Bronchial epithelial cell (primary cell): ENCODE data around the gene CD82. TPM values are rescaled to one million over a fixed set of nuclear protein-coding genes. Genes with fewer than 3 reads are reported as not detected.
A peak's percentile ranks its signal among the peaks of the same experiment; 100 is the strongest.

Source experiments
- DNase-seq: peaks from one replicate; pipeline ENCODE4 v3.0.0-alpha.2; 2010; ENCODE audit warnings: low read depth
- FAIRE-seq: peaks from 2 replicates; lab custom pipeline; 2011; peaks lifted over from hg19 to GRCh38; lab: Jason Lieb, UNC
- H3K27me3 ChIP-seq: 2 replicates; pipeline ENCODE4 v1.5.1; 2011; ENCODE audit warnings: low read length; ENCODE audit not compliant: control insufficient read depth, insufficient read depth
- H3K36me3 ChIP-seq: 2 replicates; pipeline ENCODE4 v1.5.1; 2011; ENCODE audit warnings: low read length; ENCODE audit not compliant: control insufficient read depth, insufficient read depth
- H3K4me3 ChIP-seq: 2 replicates; pipeline ENCODE4 v1.5.1; 2011; ENCODE audit warnings: mild to moderate bottlenecking, low read depth, low read length, control low read depth
- total RNA-seq: library from RNA; depleted of rRNA; stranded (reverse); fragments of >200 nt; gene quantifications from 2 replicates; pipeline ENCODE4 v1.2.1, GENCODE V29; 2014
- TF ChIP-seq, protein P1 (sequence below): IDR thresholded peaks from 2 replicates; pipeline ENCODE4 v1.5.1; 2011; ENCODE audit warnings: mild to moderate bottlenecking, moderate library complexity, low read length, control low read depth, inconsistent platforms; ENCODE audit not compliant: insufficient read depth, severe bottlenecking

Gene CD82
- total RNA-seq, 1 donor from 2014 or later, result 48.7 TPM

DNA sequence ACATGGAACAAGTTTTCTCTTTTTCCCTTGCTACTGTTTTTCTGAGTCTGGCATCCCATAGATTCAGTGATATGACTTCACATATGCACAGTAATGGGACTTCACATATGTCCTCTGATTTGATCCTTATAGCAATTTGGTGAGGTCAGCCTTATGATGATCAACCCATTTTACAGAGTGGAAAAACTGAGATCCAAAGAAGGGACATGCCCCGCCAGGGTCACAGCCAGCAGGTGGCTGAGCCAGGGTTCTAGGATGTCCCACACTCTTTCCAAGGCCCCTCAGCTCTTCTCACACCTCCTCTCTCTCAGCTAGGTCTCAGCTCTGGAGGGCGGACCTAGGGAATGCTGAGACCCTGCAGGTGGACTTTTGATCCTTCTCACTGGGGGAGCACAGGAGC, 44.3 kb upstream of the CD82 start:
- H3K4me3 ChIP-seq, result no peak overlapping the region
- H3K27me3 ChIP-seq, result no peaks in the 10 kb centered on the region
- H3K36me3 ChIP-seq, result no peaks in the 10 kb centered on the region
- TF ChIP-seq, protein P1, sequence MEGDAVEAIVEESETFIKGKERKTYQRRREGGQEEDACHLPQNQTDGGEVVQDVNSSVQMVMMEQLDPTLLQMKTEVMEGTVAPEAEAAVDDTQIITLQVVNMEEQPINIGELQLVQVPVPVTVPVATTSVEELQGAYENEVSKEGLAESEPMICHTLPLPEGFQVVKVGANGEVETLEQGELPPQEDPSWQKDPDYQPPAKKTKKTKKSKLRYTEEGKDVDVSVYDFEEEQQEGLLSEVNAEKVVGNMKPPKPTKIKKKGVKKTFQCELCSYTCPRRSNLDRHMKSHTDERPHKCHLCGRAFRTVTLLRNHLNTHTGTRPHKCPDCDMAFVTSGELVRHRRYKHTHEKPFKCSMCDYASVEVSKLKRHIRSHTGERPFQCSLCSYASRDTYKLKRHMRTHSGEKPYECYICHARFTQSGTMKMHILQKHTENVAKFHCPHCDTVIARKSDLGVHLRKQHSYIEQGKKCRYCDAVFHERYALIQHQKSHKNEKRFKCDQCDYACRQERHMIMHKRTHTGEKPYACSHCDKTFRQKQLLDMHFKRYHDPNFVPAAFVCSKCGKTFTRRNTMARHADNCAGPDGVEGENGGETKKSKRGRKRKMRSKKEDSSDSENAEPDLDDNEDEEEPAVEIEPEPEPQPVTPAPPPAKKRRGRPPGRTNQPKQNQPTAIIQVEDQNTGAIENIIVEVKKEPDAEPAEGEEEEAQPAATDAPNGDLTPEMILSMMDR, result no peak
- no peak for FAIRE-seq
- no peak for DNase-seq

DNA sequence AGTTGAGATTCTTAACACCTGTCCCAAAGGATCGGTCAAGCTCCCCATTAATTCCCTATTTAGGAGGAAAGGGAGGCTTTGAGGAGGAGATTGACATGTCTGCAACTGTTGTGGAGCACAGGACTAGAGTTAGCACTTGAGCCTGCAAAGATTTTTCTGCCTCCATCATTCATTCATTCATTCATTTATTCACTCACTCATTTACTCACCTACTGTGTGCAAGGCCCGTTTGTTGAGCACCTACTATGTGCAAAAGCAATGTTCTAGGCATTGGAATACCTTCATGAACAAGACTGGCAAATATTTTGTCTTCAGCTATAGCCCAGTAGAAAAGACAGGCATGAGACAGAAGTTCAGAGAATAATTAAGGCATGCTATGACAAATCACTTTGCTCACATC, 43.2 kb upstream of the CD82 start:
- no peaks in the 10 kb centered on the region for H3K27me3 ChIP-seq
- no peak overlapping the region for H3K4me3 ChIP-seq
- H3K36me3 ChIP-seq, result no peaks in the 10 kb centered on the region
- TF ChIP-seq, protein P1, result no peak
- DNase-seq (no peak), FAIRE-seq (no peak)

DNA sequence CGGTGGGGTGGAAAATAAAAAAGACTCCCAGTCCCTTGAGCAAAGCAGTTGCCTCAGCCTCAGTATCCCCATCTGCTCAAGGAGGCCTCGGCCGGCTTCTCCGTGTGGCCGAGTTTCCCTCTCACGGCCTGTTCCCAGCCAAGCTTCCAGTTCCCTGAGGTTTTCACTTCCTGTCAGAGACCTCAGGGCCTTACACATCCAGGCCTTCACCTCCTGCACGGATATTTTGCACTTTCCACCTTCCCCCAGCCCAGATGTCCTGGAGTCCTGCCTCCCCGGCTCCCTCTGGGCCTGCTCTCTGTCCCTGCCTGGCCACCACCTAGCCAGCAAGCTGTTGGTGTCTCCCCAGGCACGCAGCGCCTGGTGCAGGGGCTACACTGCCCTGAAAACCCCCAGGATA, 41.1 kb upstream of the CD82 start:
- DNase-seq (no peak), FAIRE-seq (no peak)
- TF ChIP-seq, protein P1, result no peak
- H3K27me3 ChIP-seq, result no peaks in the 10 kb centered on the region
- no peaks in the 10 kb centered on the region for H3K36me3 ChIP-seq
- no peak overlapping the region for H3K4me3 ChIP-seq

DNA sequence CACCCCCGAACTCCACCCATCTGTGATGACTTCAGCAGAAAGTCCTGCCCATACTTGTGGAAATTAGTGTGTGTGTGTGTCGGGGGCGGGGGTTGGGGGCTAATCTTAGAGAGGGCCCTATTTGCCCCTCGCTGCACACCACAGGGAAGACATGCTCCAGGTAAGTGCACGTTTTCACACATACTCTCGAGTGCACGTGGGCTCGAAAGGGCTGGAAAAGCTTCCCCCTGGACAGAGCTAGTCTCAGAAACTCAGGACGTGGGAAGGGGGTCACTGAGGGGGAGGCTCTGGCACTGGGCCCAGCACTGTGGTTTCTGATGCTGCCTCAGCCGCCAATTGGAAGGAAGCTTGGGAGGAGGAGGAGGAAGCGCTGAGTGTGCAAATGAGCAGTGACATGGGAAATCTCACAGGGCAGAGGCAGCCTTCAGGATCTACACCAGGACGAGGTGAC, 40.7 kb upstream of the CD82 start:
- Histone ChIP-seq H3K36me3 (no peaks in the 10 kb centered on the region), H3K4me3 (no peak overlapping the region), H3K27me3 (no peaks in the 10 kb centered on the region)
- FAIRE-seq (peak; percentile 13), DNase-seq (no peak)
- TF ChIP-seq, protein P1, result no peak

DNA sequence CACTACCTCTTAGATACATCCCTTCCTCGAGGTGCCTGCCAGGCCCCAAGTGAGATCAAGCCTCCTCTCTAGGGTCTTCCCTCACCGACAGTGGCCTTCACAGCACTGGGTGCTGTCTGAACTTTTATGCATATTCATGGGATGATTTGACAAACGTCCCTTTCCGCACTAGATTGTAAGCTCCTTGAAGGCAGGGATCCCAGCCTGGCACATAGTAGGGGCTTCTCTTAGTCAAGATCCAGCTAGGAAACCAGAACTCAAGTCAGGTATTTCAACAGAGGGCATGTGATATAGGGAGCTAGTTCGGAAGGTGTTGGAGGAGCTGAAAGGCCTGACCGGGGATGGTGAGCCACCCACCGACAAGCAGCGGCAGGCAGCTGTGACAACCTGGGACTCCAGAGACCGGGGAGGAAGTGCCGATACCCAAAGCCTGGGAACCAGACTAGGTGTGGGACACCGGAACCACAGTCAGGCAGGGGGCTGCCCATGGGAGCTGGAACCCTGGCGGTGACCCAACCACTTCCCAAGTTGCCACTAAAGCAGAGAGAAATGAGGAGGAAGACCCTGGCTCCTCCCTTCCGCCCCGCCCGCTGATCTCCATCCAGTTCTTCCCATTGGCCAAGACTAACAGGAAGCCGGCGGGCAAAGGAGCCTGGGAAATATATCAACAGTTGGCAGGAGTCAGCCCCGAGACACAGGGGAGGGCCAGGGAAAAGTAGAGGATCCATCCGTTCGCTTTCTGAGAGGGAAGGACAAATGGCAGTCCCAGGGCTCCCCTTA, 39.8 kb upstream of the CD82 start:
- TF ChIP-seq, protein P1, result no peak
- DNase-seq, result no peak
- no peaks in the 10 kb centered on the region for H3K36me3 ChIP-seq
- no peaks in the 10 kb centered on the region for H3K27me3 ChIP-seq
- H3K4me3 ChIP-seq, result no peak overlapping the region
- FAIRE-seq, result no peak
